GM12873 (cell line): ENCODE results near the gene PPP2R2B.

Experiments
- CTCF ChIP-seq: IDR thresholded peaks from 2 replicates; pipeline ENCODE4 v1.5.1; 2012; ENCODE audit warnings: low read depth, mild to moderate bottlenecking, moderate library complexity, low read length, control low read depth; ENCODE audit not compliant: insufficient read depth; ENCODE audit errors: missing control alignments

The PPP2R2B gene

GRCh38 chr5:146766013-146766412 lies 112.5 kb downstream of the PPP2R2B start:
- TF ChIP-seq CTCF = no peak

GRCh38 chr5:146765089-146765832 lies 113.3 kb downstream of the PPP2R2B start:
- TF ChIP-seq CTCF = no peak

- no peak for TF ChIP-seq CTCF
These were observed 115.7 kb downstream of the PPP2R2B start for GRCh38 chr5:146762830-146763229.

GRCh38 chr5:146761811-146762210 lies 116.7 kb downstream of the PPP2R2B start:
- TF ChIP-seq CTCF = no peak

GRCh38 chr5:146758938-146759337 lies 119.6 kb downstream of the PPP2R2B start:
- TF ChIP-seq CTCF = no peak

GRCh38 chr5:146758076-146758475 lies 120.5 kb downstream of the PPP2R2B start:
- TF ChIP-seq CTCF = no peak

- no peak for TF ChIP-seq CTCF
These were observed 122.0 kb downstream of the PPP2R2B start for GRCh38 chr5:146756546-146756945.
